NCI-H2196 (cell line): ENCODE data around the gene GTSF1L.

Source experiments
- DNase-seq: peaks from one replicate; lab custom pipeline; 2025; ENCODE audit not compliant: unreplicated experiment; lab: John Stamatoyannopoulos, UW

The GTSF1L gene

GRCh38 chr20:43717616-43717995 lies 9.2 kb downstream of the GTSF1L start:
- no peak for DNase-seq

GRCh38 chr20:43716757-43717615 lies 9.8 kb downstream of the GTSF1L start:
- no peak for DNase-seq

- DNase-seq = no peak
Observed at GRCh38 chr20:43716123-43716522, 10.7 kb downstream of the GTSF1L start.

- no peak for DNase-seq
Observed at GRCh38 chr20:43715511-43715910, 11.3 kb downstream of the GTSF1L start.

- no peak for DNase-seq
Observed at GRCh38 chr20:43715044-43715443, 11.8 kb downstream of the GTSF1L start.

GRCh38 chr20:43711098-43711654 lies 15.6 kb downstream of the GTSF1L start:
- no peak for DNase-seq

GRCh38 chr20:43710370-43711044 lies 16.3 kb downstream of the GTSF1L start:
- DNase-seq = no peak

GRCh38 chr20:43702502-43702901 lies 24.3 kb downstream of the GTSF1L start:
- DNase-seq = no peak

GRCh38 chr20:43700627-43701026 lies 26.2 kb downstream of the GTSF1L start:
- no peak for DNase-seq

- DNase-seq = no peak
Observed at GRCh38 chr20:43699941-43700565, 26.7 kb downstream of the GTSF1L start.

GRCh38 chr20:43695571-43695970 lies 31.2 kb downstream of the GTSF1L start:
- DNase-seq = no peak

GRCh38 chr20:43694763-43695162 lies 32.0 kb downstream of the GTSF1L start:
- no peak for DNase-seq

GRCh38 chr20:43691928-43692524 lies 34.8 kb downstream of the GTSF1L start:
- DNase-seq = peak; percentile 27

GRCh38 chr20:43690943-43691598 lies 35.7 kb downstream of the GTSF1L start:
- no peak for DNase-seq

GRCh38 chr20:43689165-43689564 lies 37.6 kb downstream of the GTSF1L start:
- no peak for DNase-seq

GRCh38 chr20:43686820-43687219 lies 40.0 kb downstream of the GTSF1L start:
- DNase-seq = no peak

- DNase-seq = no peak
Observed at GRCh38 chr20:43682446-43682845, 44.4 kb downstream of the GTSF1L start.

- DNase-seq = no peak
Observed at GRCh38 chr20:43681991-43682410, 44.8 kb downstream of the GTSF1L start.

- no peak for DNase-seq
Observed at GRCh38 chr20:43681468-43681942, 45.3 kb downstream of the GTSF1L start.

GRCh38 chr20:43680981-43681380 lies 45.8 kb downstream of the GTSF1L start:
- DNase-seq = no peak

GRCh38 chr20:43676368-43676767 lies 50.4 kb downstream of the GTSF1L start:
- DNase-seq = no peak
